ENCODE measurements around the gene FAM114A2. TPM values are rescaled to one million over a fixed set of nuclear protein-coding genes. Genes with fewer than 3 reads are reported as not detected.

The FAM114A2 gene
- total RNA-seq, 1 donor from 2014 or later, result 29.7 TPM

- TF ChIP-seq CTCF (IDR thresholded peaks at IDR 0.05; ENCODE audit: insufficient read depth, low read depth, low read length), result no peak
- TF ChIP-seq EZH2 (IDR thresholded peaks at IDR 0.05; ENCODE audit: insufficient read depth, low read length), result no peak
- no peaks in the 10 kb centered on the region for H4K20me1 ChIP-seq (ENCODE audit: insufficient read depth, low read length)
- no peak for FAIRE-seq
- H3K9me3 ChIP-seq (ENCODE audit: insufficient read depth, low read depth, low read length), result no peaks in the 10 kb centered on the region
- Mint-ChIP-seq H3K27ac (ENCODE audit: unreplicated experiment) (no peak overlapping the region), H3K9me3 (ENCODE audit: unreplicated experiment) (no peaks in the 10 kb centered on the region), H3K27me3 (ENCODE audit: low read depth, unreplicated experiment) (peaks cover 17% of the 10 kb centered on the region), H3K4me1 (ENCODE audit: low read depth, unreplicated experiment) (peaks cover 18% of the 10 kb centered on the region), H3K36me3 (ENCODE audit: low read depth, unreplicated experiment) (no peaks in the 10 kb centered on the region), H3K4me3 (ENCODE audit: unreplicated experiment) (no peak overlapping the region)
- H3K27ac ChIP-seq (ENCODE audit: low read depth, low read length), result no peak overlapping the region
- H2AFZ ChIP-seq (ENCODE audit: low read depth, low read length), result peak overlapping the region; percentile 68
- DNase-seq (ENCODE audit: low read depth), result no peak
- no peaks in the 10 kb centered on the region for H3K79me2 ChIP-seq (ENCODE audit: insufficient read depth, low read length)
- H3K4me1 ChIP-seq (ENCODE audit: insufficient read depth, low read length), result peaks cover 13% of the 10 kb centered on the region
- H3K36me3 ChIP-seq (ENCODE audit: insufficient read depth, low read length), result no peaks in the 10 kb centered on the region
- peak overlapping the region; percentile 85 for H3K4me2 ChIP-seq (ENCODE audit: low read length)
- peaks cover 3% of the 10 kb centered on the region for H3K27me3 ChIP-seq (ENCODE audit: insufficient read depth, low read length)
- H3K9ac ChIP-seq (ENCODE audit: low read length), result peak overlapping the region; percentile 55
- no peak overlapping the region for H3K4me3 ChIP-seq (ENCODE audit: insufficient read depth, low read depth, low read length)
Measured at GRCh38 chr5:153964191-153964879, 74.4 kb downstream of the FAM114A2 start.

- no peak overlapping the region for H3K4me3 Mint-ChIP-seq (ENCODE audit: unreplicated experiment)
- peaks cover 21% of the 10 kb centered on the region for H3K4me1 Mint-ChIP-seq (ENCODE audit: low read depth, unreplicated experiment)
- H3K4me1 ChIP-seq (ENCODE audit: insufficient read depth, low read length), result peaks cover 17% of the 10 kb centered on the region
- no peaks in the 10 kb centered on the region for H3K36me3 Mint-ChIP-seq (ENCODE audit: low read depth, unreplicated experiment)
- H3K27ac Mint-ChIP-seq (ENCODE audit: unreplicated experiment), result peak overlapping the region; percentile 43
- no peak for TF ChIP-seq CTCF (IDR thresholded peaks at IDR 0.05; ENCODE audit: insufficient read depth, low read depth, low read length)
- no peak for TF ChIP-seq EZH2 (IDR thresholded peaks at IDR 0.05; ENCODE audit: insufficient read depth, low read length)
- H3K4me3 ChIP-seq (ENCODE audit: insufficient read depth, low read depth, low read length), result no peak overlapping the region
- no peaks in the 10 kb centered on the region for H3K27me3 ChIP-seq (ENCODE audit: insufficient read depth, low read length)
- no peaks in the 10 kb centered on the region for H4K20me1 ChIP-seq (ENCODE audit: insufficient read depth, low read length)
- H3K9me3 Mint-ChIP-seq (ENCODE audit: unreplicated experiment), result peaks cover 2% of the 10 kb centered on the region
- no peaks in the 10 kb centered on the region for H3K36me3 ChIP-seq (ENCODE audit: insufficient read depth, low read length)
- H3K27me3 Mint-ChIP-seq (ENCODE audit: low read depth, unreplicated experiment), result peaks cover 6% of the 10 kb centered on the region
- FAIRE-seq (no peak), DNase-seq (ENCODE audit: low read depth) (no peak)
- H3K9ac ChIP-seq (ENCODE audit: low read length), result no peak overlapping the region
- H3K4me2 ChIP-seq (ENCODE audit: low read length), result no peak overlapping the region
- H2AFZ ChIP-seq (ENCODE audit: low read depth, low read length), result peak overlapping the region; percentile 11
- no peak overlapping the region for H3K27ac ChIP-seq (ENCODE audit: low read depth, low read length)
- no peaks in the 10 kb centered on the region for H3K9me3 ChIP-seq (ENCODE audit: insufficient read depth, low read depth, low read length)
- no peaks in the 10 kb centered on the region for H3K79me2 ChIP-seq (ENCODE audit: insufficient read depth, low read length)
Measured at GRCh38 chr5:153960269-153961215, 78.2 kb downstream of the FAM114A2 start.
